HFFc6 (cell line): ENCODE measurements around the gene ZNF672. TPM values are rescaled to one million over a fixed set of nuclear protein-coding genes. Genes with fewer than 3 reads are reported as not detected.

Experiments used
- DNase-seq: peaks from one replicate; pipeline ENCODE4 v3.0.0-alpha.2; 2018
- H3K27ac Mint-ChIP-seq: 2 replicates; pipeline ENCODE4 v1.8.0; 2020; ENCODE audit warnings: mild to moderate bottlenecking, mixed read lengths
- H3K27me3 Mint-ChIP-seq: 2 replicates; pipeline ENCODE4 v1.8.0; 2021; ENCODE audit warnings: mild to moderate bottlenecking, moderate library complexity, mixed read lengths; ENCODE audit not compliant: insufficient read depth
- H3K36me3 Mint-ChIP-seq: 2 replicates; pipeline ENCODE4 v1.8.0; 2021; ENCODE audit warnings: low read depth, mixed read lengths
- H3K4me1 Mint-ChIP-seq: 2 replicates; pipeline ENCODE4 v1.8.0; 2020; ENCODE audit warnings: low read depth, mixed read lengths
- H3K4me3 Mint-ChIP-seq: 2 replicates; pipeline ENCODE4 v1.8.0; 2020; ENCODE audit warnings: mild to moderate bottlenecking, moderate library complexity, mixed read lengths
- H3K9me3 Mint-ChIP-seq: 2 replicates; pipeline ENCODE4 v1.8.0; 2020; ENCODE audit warnings: mild to moderate bottlenecking, mixed read lengths
- CTCF ChIP-seq: fragments of 200-600 bp; sonication (generic); IDR thresholded peaks from 2 replicates; pipeline ENCODE4 v1.5.0; 2021; ENCODE audit warnings: antibody characterized with exemption, mild to moderate bottlenecking
- total RNA-seq, 6 experiments: library from RNA; stranded (reverse); fragmentation: NEBNext Ultra II Directional; extraction: Animal tissue kit (Norgen Biotek cat#: 25700); gene quantifications; 2 replicates in 1 of 6; 3 replicates in 5 of 6; pipeline ENCODE4 v1.2.3, GENCODE V29; 2021

The ZNF672 gene
- total RNA-seq, 6 experiments from 2014 or later: 13.8 to 20.8 (median 17.6) TPM

- Mint-ChIP-seq H3K4me1 (peaks cover 3% of the 10 kb centered on the region), H3K27me3 (no peaks in the 10 kb centered on the region), H3K9me3 (no peaks in the 10 kb centered on the region), H3K36me3 (peaks cover 6% of the 10 kb centered on the region), H3K27ac (no peak overlapping the region), H3K4me3 (no peak overlapping the region)
- TF ChIP-seq CTCF: no peak
- no peak for DNase-seq
These were observed 9.3 kb downstream of the ZNF672 start for GRCh38 chr1:248847181-248847955.

GRCh38 chr1:248847956-248848561 lies 10.0 kb downstream of the ZNF672 start:
- no peak for TF ChIP-seq CTCF
- Mint-ChIP-seq H3K27ac (no peak overlapping the region), H3K9me3 (no peaks in the 10 kb centered on the region), H3K4me1 (no peaks in the 10 kb centered on the region), H3K27me3 (no peaks in the 10 kb centered on the region), H3K36me3 (peaks cover 6% of the 10 kb centered on the region), H3K4me3 (no peak overlapping the region)
- DNase-seq: no peak

DNA sequence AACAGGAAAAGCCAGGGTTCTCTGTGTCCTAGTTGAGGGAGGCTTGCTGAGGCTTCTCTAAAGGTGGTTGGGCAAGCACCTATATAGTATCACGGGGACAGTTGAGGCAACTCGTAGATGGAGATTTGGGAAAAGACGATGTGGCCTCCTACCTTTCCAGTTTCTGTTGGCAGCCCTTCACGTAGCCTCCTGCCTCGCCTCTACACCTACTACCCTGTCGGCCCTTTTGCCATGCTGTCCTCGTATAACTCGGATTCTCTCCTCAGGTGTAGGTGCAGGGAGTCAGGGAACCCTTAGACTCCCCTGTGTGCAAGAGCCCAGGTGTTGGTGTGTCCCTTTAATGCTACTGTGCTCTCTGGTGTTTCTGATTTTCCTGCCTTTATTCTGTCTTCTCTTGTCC lies 10.6 kb downstream of the ZNF672 start:
- DNase-seq: no peak
- Mint-ChIP-seq H3K27ac (no peak overlapping the region), H3K27me3 (no peaks in the 10 kb centered on the region), H3K4me3 (no peak overlapping the region), H3K36me3 (peaks cover 6% of the 10 kb centered on the region), H3K4me1 (no peaks in the 10 kb centered on the region), H3K9me3 (no peaks in the 10 kb centered on the region)
- no peak for TF ChIP-seq CTCF

DNA sequence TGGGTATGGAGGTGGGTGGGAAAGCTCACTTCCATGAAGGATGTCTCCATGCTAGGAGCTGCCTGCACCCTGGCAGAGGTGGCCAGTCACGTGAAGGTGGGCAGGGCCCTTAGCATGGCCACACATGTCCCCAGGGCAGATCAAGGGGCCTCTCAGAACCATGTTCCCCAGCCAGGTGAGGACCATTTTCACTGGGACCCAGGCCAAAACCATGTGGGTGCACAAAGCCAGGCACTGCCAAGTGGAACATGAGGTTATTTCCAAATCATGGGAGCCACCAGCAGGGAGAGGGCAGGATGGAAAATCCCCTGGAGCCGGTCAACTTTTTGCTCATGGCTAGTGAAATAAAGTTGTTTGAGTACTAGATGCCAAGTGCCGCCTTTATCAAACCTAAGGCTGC lies 11.1 kb downstream of the ZNF672 start:
- peaks cover 6% of the 10 kb centered on the region for H3K36me3 Mint-ChIP-seq
- no peaks in the 10 kb centered on the region for H3K9me3 Mint-ChIP-seq
- peaks cover under 1% of the 10 kb centered on the region; the same call in 1 of the 2 replicates for H3K27me3 Mint-ChIP-seq
- H3K4me3 Mint-ChIP-seq: no peak overlapping the region
- no peak for TF ChIP-seq CTCF
- no peak for DNase-seq
- H3K4me1 Mint-ChIP-seq: no peaks in the 10 kb centered on the region
- H3K27ac Mint-ChIP-seq: no peak overlapping the region

GRCh38 chr1:248849637-248850036 lies 11.6 kb downstream of the ZNF672 start:
- Mint-ChIP-seq H3K36me3 (peaks cover 6% of the 10 kb centered on the region), H3K27ac (no peak overlapping the region), H3K4me1 (no peaks in the 10 kb centered on the region), H3K27me3 (peaks cover 1% of the 10 kb centered on the region; the same call in 1 of the 2 replicates), H3K9me3 (no peaks in the 10 kb centered on the region), H3K4me3 (no peak overlapping the region)
- DNase-seq: no peak
- TF ChIP-seq CTCF: no peak
